Fibroblast of lung (primary cell): ENCODE data around the gene KASH5.

ENCODE experiments used
- CTCF ChIP-seq, 2 donors: IDR thresholded peaks in 1 of 2; conservative IDR thresholded peaks in 1 of 2; 1 replicate in 1 of 2; 2 replicates in 1 of 2; pipeline ENCODE4 v1.5.1; 2011 to 2012; ENCODE audit warnings: low read length in 2 of 2, control low read depth in 1 of 2, inconsistent platforms in 1 of 2, low read depth in 1 of 2, mild to moderate bottlenecking in 1 of 2
- EZH2 ChIP-seq: IDR thresholded peaks from 2 replicates; pipeline ENCODE4 v1.5.1; 2012; ENCODE audit warnings: low read length, control low read depth, mild to moderate bottlenecking; ENCODE audit errors: missing control alignments

GRCh38 chr19:49387936-49388372 lies at the start of gene KASH5:
- TF ChIP-seq CTCF (conservative IDR thresholded peaks at IDR 0.05 in 1 of 2, IDR thresholded peaks at IDR 0.05 in 1 of 2; ENCODE audit: low read depth in 1 of 2, low read length in 2 of 2) (no peak), EZH2 (no peak)
